Amygdala (tissue), 56 donors: ENCODE results near the gene SLC28A1.

Experiments used
- DNase-seq, 56 donors: peaks; one replicate each; lab custom pipeline; 2025; lab: John Stamatoyannopoulos, UW

The SLC28A1 gene

GRCh38 chr15:84955089-84955848 lies 70.8 kb downstream of the SLC28A1 start:
- peak in 53 of 56 donors; percentile 5 to 85 (median 51) for DNase-seq

DNA sequence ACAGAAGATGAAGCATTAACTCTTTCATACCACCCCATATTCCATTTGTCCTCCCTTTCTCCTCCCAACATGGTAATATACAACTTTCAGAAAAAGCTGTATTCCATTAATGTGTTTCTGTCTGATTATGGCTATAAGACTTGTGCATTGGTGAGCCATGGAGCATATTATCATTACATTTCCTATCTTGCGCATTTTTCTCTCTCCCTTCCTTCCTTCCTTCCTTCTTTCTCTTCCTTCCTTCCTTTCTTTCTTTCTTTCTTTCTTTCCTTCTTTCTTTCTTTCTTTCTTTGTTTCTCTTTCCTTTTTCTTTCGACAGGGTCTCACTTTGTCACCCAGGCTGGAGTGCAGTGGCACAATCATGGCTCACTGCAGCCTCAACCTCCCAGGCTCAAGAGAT lies 71.7 kb downstream of the SLC28A1 start:
- DNase-seq = no peak

DNA sequence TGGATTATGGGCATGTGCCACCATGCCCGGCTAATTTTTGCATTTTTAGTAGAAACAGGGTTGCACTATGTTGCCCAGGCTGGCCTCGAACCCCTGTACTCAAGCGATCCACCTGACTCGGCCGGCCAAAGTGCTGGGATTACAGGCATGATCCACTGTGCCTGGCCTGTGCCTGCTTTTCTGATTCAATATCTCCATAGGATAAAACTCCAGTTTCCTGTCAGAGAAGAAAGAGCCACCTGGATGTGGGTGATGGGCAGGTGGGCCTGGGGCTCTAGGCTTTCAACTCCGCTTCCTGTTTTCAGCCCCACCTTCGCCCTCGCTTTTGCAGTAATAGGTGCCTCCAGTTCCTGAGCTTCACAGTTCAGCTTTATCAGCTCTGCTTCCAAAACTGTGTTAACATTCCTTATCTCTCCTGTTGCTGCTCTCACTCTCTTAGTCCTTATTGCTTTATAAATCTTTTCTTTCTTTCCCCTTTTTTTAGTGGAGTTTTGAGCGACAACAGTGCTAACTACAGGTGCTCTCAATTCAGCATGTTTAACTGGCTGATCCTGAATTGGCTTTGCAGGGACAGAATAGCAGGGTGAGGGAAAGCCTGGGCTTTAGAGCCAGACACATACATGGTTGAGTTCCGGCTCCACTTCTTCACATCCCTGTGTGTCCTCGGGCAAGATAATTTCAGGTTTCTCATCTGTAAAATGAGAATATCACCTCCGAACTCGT lies 76.1 kb downstream of the SLC28A1 start:
- no peak for DNase-seq

GRCh38 chr15:84961114-84961452 lies 76.6 kb downstream of the SLC28A1 start:
- DNase-seq = no peak

DNA sequence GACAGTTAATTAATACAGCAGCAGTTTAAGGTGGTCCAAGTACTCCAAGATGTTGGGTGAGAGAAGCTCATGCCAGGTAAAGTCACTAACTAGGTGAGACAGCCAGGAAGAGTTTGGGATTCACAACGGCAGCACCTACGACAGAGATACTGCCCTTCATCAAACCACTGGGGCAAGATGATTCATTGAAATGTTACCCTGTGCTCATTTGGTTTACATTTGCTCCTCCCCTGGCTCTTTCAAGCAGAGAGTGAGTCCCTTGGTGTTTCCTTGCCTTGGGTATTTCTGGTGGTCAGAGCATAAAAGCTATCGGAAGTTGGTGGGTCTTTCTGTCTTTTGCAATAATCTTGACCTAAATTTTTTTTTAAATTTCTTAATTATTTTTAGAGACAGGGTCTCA lies 77.2 kb downstream of the SLC28A1 start:
- no peak for DNase-seq

DNA sequence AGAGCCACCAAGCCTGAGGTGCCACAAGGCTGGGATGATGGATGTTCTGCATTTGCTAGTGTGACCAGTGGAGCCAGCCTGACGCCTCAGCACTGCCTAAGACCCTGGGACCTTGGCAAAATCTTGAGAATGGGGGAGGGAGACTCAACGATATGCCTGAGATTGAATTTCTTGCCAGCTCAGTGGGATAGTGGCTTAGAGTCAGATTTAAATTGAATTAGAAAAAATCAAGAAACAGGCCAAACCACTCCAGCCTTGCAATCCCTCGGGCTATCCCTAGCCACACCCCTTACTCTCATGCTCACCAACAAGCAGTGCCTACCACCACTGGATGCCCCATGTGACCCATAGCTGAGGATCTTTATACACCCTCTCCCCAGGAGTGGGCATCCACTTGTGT lies 78.5 kb downstream of the SLC28A1 start:
- DNase-seq = no peak

- no peak for DNase-seq
These were observed 82.9 kb downstream of the SLC28A1 start for GRCh38 chr15:84967380-84967779.

DNA sequence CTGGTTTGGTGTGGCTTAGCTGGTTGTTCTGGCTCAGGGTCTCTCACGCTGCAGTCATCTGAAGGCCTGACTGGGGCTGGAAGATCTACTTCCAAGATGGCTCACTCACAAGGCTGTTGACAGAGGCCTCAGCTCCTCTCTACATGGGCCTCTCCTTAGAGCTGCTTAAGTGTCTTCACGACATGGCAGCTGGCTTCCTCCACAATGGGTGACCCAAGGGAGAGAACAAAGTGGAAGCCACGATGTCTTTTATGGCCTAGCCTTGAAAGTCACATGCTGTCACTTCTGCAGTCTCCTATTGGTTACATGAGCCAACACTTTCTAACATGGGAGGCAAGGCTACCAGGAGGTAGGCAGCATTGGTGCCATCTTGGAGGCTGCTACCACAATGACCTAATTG lies 83.8 kb downstream of the SLC28A1 start:
- DNase-seq = no peak

DNA sequence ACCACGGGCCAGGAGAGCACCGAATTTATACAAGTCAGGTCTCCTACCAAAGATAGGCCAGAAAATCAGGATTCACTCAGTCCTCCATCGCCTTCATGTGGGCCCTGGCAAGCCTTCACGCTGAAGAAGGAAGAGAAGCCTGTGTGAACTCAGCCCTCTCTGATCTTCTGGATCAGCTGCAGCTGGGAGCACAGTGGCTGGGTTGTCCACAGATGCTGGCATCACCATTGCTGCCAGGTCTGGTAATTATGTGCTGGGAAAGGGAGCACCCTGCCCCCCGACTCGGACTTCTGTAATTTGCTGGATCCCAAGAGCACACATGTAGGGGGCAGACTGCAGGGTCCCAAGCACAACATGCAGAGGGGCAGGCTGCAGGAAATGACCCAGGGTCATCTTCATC lies 84.8 kb downstream of the SLC28A1 start:
- peak in 30 of 56 donors; percentile 6 to 69 (median 42) for DNase-seq

- DNase-seq = no peak
These were observed 86.4 kb downstream of the SLC28A1 start for GRCh38 chr15:84970843-84971242.

GRCh38 chr15:84973492-84974460 lies 89.3 kb downstream of the SLC28A1 start:
- no peak for DNase-seq

- no peak for DNase-seq
These were observed 91.4 kb downstream of the SLC28A1 start for GRCh38 chr15:84975871-84976351.

DNA sequence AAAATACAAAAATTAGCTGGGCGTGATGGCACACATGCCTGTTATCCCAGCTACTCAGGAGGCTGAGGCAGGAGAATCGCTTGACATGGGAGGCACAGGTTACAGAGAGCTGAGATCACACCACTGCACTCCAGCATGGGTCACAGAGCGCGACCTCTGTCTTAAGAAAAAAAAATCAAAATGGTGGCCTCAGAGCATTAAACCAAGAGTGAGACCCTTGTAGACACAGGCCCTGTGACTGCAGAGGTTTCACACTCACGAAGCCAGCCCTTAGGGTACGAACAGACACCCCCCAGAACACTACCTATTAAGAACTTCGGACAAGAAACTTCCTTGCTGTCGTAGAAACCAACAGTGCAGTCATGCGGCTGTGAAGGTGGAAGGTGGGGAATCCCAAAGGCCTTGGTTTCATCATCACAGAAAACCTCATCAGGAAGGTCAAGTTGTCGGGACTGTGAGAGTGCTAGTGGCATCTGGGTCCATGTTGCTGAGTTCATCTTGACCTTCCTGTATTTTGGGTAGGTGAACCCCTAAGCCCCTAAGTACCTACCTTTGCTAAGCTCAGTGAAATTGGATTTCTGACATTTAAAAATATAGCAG lies 92.4 kb downstream of the SLC28A1 start:
- DNase-seq = no peak

DNA sequence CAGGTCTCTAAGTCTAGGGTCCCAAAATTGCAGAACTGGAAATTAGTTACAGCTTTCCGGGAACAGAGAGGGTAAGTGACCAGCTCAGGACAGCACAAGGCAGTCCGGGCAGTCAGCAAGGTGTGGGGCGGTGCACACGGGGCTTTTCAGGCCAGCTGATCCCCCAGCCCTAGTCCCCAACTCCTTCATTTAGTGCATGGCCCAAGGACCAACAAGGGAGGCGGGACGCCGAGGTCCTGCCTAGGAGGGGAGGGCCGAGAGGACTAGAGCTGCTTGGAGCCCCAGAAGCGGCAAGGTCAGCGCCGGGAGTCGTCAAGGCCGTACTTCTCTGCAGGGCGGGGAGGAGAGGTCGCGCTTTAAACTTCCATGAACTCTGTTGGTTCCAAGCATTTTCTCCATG lies 95.2 kb downstream of the SLC28A1 start:
- peak in 1 of 56 donors; percentile 8 for DNase-seq

- peak; percentile 58 to 96 (median 86) for DNase-seq
These were observed 96.0 kb downstream of the SLC28A1 start for GRCh38 chr15:84980196-84981053.

- DNase-seq = peak; percentile 34 to 96 (median 88)
These were observed 96.7 kb downstream of the SLC28A1 start for GRCh38 chr15:84981054-84981710.

DNA sequence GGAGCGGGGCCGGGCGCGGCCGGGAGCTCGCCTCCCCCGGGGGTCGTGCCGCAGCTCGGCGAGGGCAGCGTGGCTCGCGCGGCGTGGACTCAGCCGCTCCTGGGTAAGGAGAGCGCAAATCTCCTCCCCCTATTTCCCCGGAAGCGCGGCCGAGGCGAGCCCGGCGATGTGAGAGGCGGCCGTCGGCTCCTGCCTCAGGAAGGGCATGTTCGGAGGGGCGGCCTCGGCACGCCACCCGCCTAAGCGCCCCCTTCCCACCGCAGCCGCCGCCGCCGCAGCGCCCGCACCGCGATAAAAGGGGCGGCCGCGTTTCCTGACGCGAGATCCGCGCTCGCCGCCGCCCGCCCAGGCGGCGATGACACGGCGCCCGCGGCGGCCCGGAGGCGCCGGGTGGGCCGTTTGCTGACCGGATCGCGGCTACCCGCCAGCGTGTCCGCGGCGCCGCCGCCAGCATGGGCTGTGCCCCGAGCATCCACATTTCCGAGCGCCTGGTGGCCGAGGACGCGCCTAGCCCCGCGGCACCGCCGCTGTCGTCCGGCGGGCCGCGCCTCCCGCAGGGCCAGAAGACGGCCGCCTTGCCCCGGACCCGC lies 97.3 kb downstream of the SLC28A1 start, which contains the start of gene PDE8A:
TSS of gene PDE8A (plus strand) at position 146 of the 590 bp plus-strand sequence. CDS start at position 453, 307 bp downstream.
- DNase-seq = peak in 11 of 56 donors; percentile 11 to 75 (median 57)

GRCh38 chr15:84982301-84982920 lies 97.9 kb downstream of the SLC28A1 start:
- DNase-seq = peak in 24 of 56 donors; percentile 9 to 50 (median 28)
